B cell (primary cell): ENCODE results near the gene TMC1.

Experiments
- EZH2 ChIP-seq: IDR thresholded peaks from 2 replicates; pipeline ENCODE4 v1.6.1; 2012; ENCODE audit warnings: borderline replicate concordance, low read depth, mild to moderate bottlenecking, moderate library complexity, low read length; ENCODE audit not compliant: insufficient read depth, poor library complexity, severe bottlenecking
- TF ChIP-seq, protein P1 (sequence below): fragments of 200-600 bp; IDR thresholded peaks from one replicate; pipeline ENCODE4 v1.8.0; 2022; ENCODE audit warnings: antibody characterized with exemption, mild to moderate bottlenecking

- TF ChIP-seq, protein P1, sequence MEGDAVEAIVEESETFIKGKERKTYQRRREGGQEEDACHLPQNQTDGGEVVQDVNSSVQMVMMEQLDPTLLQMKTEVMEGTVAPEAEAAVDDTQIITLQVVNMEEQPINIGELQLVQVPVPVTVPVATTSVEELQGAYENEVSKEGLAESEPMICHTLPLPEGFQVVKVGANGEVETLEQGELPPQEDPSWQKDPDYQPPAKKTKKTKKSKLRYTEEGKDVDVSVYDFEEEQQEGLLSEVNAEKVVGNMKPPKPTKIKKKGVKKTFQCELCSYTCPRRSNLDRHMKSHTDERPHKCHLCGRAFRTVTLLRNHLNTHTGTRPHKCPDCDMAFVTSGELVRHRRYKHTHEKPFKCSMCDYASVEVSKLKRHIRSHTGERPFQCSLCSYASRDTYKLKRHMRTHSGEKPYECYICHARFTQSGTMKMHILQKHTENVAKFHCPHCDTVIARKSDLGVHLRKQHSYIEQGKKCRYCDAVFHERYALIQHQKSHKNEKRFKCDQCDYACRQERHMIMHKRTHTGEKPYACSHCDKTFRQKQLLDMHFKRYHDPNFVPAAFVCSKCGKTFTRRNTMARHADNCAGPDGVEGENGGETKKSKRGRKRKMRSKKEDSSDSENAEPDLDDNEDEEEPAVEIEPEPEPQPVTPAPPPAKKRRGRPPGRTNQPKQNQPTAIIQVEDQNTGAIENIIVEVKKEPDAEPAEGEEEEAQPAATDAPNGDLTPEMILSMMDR, result no peak
- TF ChIP-seq EZH2, result no peak
These were observed 287.0 kb downstream of the TMC1 start for GRCh38 chr9:72808446-72808768.
